ENCODE measurements around the gene FARP1.

DNA sequence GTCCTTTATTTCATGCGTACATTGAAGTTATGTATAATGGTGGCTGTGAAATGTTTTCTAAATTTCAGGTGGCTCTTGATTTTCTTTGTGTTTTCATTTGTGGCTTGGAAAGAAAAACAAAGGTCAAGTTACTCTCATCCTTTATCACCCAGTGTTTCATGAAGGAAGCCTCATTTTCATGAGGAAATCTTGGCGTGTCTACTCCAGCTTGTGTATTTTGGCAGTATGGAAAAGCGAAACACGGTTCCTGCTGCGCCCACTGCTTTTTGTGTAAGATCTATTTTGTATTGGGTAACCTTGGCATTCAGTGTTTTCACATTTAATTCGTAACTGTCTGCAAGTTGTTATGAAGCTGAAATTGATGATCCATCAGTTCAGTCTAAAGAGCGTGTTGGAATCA, 181.2 kb downstream of the FARP1 start:
- TF ChIP-seq GATA3 (IDR thresholded peaks at IDR 0.05; ENCODE audit: low read depth, low read length) (no peak), GATA2 (IDR thresholded peaks at IDR 0.05; ENCODE audit: low read depth, low read length) (no peak)

Measured in SH-SY5Y (cell line).